ENCODE data around the gene DNAH9. TPM values are rescaled to one million over a fixed set of nuclear protein-coding genes. Genes with fewer than 3 reads are reported as not detected.
"Not testable (repeated sequence)": the region's sequence is repeated elsewhere in the genome, so short reads cannot be mapped to it uniquely, and the experiment has no call there.

Gene DNAH9
- polyA plus RNA-seq, 2 of the 4 experiments (the other 2 are of a cell fraction): 0.03 to 0.04 TPM

DNA sequence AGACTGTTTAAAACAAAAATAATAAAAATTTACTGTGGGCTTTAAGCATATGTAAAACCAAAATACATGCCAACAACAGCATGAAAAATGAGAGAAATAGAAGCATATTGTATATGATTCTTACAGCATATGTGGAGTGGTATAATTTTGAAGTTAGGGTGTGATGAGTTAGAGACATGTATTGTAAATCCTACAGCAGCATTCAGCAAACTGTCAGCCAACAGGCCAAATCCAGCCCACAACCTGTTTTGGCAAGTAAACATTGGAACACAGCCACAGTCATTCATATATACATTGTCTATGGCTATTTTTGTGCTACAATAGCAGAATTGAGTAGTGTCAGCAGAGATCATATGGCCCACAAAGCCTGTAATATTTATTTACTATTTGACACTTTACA, 356.7 kb downstream of the DNAH9 start:
- FAIRE-seq (no peak), DNase-seq (ENCODE audit: low read depth in 1 of 2, low spot score in 1 of 2) (no peak), ATAC-seq (no peak)
- no peak overlapping the region for H3K27ac ChIP-seq
- no peak overlapping the region for H3K4me2 ChIP-seq
- H3K4me3 ChIP-seq: no peak overlapping the region
- TF ChIP-seq TFCP2L1 (CRISPR knock-in tag; IDR thresholded peaks at IDR 0.05) (no peak), HDAC2 (IDR thresholded peaks at IDR 0.05) (no peak), CTCF (IDR thresholded peaks at IDR 0.05) (no peak), CBX8 (IDR thresholded peaks at IDR 0.05) (no peak), CHD2 (IDR thresholded peaks at IDR 0.05; ENCODE audit: low read length, partially characterized antibody) (no peak), GATA3 (IDR thresholded peaks at IDR 0.05; ENCODE audit: borderline replicate concordance) (no peak)
- ChIA-PET CTCF (interaction anchor here (0.7 kb wide), 1 partner anchor 22 kb away, joined by 3 read pairs; no protein-coding TSS in a partner anchor), POLR2A (no interaction called here)
- H3K9me3 ChIP-seq: peaks cover 26% of the 10 kb centered on the region
- H3K4me1 ChIP-seq: no peaks in the 10 kb centered on the region

GRCh38 chr17:11969565-11969964, 371.3 kb downstream of the DNAH9 start:
- 56% methylated on average over 2 of the region's 2 CpGs for WGBS (ENCODE audit: missing lambda C conversion rate)

GRCh38 chr17:11972741-11973140, 374.5 kb downstream of the DNAH9 start:
- FAIRE-seq; H3K27ac ChIP-seq; H3K4me1 ChIP-seq; CTCF ChIA-PET; H3K4me2 ChIP-seq; POLR2A ChIA-PET; H3K4me3 ChIP-seq; H3K9me3 ChIP-seq; ATAC-seq; DNase-seq (ENCODE audit: low read depth in 1 of 2, low spot score in 1 of 2): not testable (repeated sequence)
- 77% methylated on average over 14 of the region's 19 CpGs for WGBS (ENCODE audit: missing lambda C conversion rate)

More at GRCh38 chr17:11969565-11969964, 371.3 kb downstream of the DNAH9 start:
- Histone ChIP-seq H3K27ac (no peak overlapping the region), H3K4me2 (no peak overlapping the region), H3K9me3 (peaks cover 6% of the 10 kb centered on the region; the same call in 1 of the 3 replicates), H3K4me3 (no peak overlapping the region), H3K4me1 (no peaks in the 10 kb centered on the region)
- TF ChIP-seq ELK1 (IDR thresholded peaks at IDR 0.05; ENCODE audit: low read depth, low read length) (no peak), EP300 (IDR thresholded peaks at IDR 0.05) (no peak), ZC3H11A (IDR thresholded peaks at IDR 0.05) (no peak), CTCF (IDR thresholded peaks at IDR 0.05) (no peak), TFCP2L1 (CRISPR knock-in tag; IDR thresholded peaks at IDR 0.05) (no peak), MYC (IDR thresholded peaks at IDR 0.05; ENCODE audit: borderline replicate concordance, low read length) (no peak), JUNB (IDR thresholded peaks at IDR 0.05) (no peak), HOXB13 (CRISPR knock-in tag; IDR thresholded peaks at IDR 0.05; ENCODE audit: low read depth) (no peak), NR3C1 (IDR thresholded peaks at IDR 0.05) (no peak), FOSL2 (IDR thresholded peaks at IDR 0.05) (no peak), FOSL2 (CRISPR knock-in tag; IDR thresholded peaks at IDR 0.05) (no peak), CBX2 (IDR thresholded peaks at IDR 0.05; ENCODE audit: borderline replicate concordance, low read depth) (no peak), RFX5 (IDR thresholded peaks at IDR 0.05) (no peak)
- TF ChIP-seq, protein P1, sequence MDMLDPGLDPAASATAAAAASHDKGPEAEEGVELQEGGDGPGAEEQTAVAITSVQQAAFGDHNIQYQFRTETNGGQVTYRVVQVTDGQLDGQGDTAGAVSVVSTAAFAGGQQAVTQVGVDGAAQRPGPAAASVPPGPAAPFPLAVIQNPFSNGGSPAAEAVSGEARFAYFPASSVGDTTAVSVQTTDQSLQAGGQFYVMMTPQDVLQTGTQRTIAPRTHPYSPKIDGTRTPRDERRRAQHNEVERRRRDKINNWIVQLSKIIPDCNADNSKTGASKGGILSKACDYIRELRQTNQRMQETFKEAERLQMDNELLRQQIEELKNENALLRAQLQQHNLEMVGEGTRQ (IDR thresholded peaks at IDR 0.05): no peak
- ChIA-PET POLR2A (interaction anchor here (1.3 kb wide), 1 partner anchor 28 kb away, joined by 3 read pairs; the partner anchor contains the start of gene ZNF18), CTCF (no interaction called here)
- no peak for ATAC-seq
- FAIRE-seq: no peak
- no peak for DNase-seq (ENCODE audit: low read depth in 1 of 2, low spot score in 1 of 2)
